ENCODE data around the gene C16orf95. TPM values are rescaled to one million over a fixed set of nuclear protein-coding genes. Genes with fewer than 3 reads are reported as not detected.
A peak's percentile ranks its signal among the peaks of the same experiment; 100 is the strongest.

C16orf95 gene
- total RNA-seq, 1 experiment from 2014 or later: 2.6 TPM

GRCh38 chr16:87336434-87337240 is 19.4 kb upstream of the C16orf95 start:
- in situ Hi-C loops (cut with HindIII; ENCODE audit: low pct_unique_long_range_greater_than_20kb, low sequenced_read_pairs): no loop called here

DNA sequence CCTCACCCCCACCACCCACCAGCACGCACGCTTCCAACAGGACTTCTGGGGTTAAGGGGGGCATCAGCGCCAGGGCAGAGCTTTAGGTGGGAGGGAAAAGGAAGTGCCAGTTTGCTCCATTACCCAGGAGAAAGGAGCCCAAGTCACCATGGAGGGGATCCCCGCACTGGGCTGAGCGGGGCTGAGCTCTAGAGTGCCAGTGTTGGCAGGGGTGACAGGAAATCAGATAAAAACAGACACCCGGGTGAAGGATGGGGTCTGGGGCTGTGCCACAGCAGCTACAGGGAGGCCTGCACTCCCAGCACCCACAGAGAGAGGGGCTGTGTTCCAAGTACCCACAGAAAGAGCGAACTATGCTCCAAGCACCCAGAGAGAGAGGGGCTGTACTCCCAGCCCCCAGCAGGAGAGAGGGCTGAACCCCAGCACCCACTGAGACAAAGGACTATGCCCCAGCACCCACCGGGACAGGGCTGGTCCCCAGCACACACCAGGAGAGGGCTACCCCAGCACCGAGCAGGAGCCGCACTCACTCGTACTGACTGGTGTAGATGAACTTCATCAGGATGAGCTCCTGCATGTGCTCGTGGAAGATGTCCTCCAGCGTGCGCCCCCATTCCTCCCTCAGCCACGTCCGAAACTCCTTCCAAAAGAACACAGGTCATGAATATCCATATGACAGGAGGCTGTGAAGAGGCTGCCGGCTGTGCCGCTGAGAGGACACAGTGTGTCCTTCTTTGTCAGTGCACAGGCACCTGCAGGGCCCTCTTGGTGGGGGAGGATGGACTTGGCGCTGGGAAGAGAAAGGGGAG is 18.6 kb upstream of the C16orf95 start:
- DNase-seq (ENCODE audit: low read depth, low spot score): no peak
- in situ Hi-C loops (cut with HindIII; ENCODE audit: low pct_unique_long_range_greater_than_20kb, low sequenced_read_pairs): no loop called here

More at GRCh38 chr16:87336434-87337240, 19.4 kb upstream of the C16orf95 start:
- DNase-seq (ENCODE audit: low read depth, low spot score): no peak

DNA sequence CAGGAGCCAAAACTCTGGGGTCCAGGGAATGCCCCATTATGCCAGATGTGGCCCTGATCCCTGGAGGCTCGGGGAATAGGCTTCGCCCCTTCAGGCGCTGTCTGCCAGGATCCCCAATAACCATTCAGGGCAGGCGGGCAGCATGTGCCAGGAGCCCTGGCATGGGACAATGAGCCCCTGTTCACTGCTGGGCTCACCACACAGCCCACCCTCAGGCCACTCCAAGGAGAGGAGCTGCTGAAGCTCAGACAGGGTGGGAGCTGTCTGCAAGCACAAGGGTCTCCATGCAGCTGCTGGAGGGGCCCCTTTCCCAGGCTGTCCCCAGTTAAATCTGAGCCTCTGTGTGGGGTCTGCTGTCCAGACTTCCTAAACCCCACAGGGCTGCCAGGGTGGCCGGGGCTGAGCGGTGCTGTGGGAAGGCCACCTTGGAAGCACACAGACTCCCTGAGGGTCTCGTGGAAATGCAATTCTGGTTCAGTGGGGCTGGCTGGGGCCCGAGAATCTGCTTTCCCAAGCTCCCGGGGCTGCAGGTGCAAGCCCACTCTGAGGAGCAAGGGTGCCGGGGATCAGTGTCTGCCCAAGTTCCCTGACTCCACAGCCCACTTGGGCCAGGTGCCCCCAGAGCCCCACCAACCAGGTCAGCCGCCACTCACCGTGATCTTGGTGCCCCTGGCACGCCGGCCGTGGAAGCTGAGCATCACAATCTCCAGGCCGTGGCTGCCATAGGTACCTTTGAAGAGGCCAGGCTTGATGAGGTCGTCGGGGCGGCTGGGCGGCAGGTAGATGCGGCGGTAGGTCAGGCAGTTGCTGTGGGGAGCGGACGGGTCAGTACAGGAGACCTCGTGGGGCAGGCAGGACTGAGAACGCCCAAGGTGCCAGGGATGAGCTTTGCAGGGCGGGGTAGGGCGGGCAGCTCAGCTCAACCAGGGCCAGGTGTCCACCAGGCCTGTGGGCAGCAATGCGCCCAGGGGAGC is 17.7 kb upstream of the C16orf95 start:
- DNase-seq (ENCODE audit: low read depth, low spot score): no peak
- in situ Hi-C loops (cut with HindIII; ENCODE audit: low pct_unique_long_range_greater_than_20kb, low sequenced_read_pairs): no loop called here

- DNase-seq (ENCODE audit: low read depth, low spot score): no peak
- in situ Hi-C loops (cut with HindIII; ENCODE audit: low pct_unique_long_range_greater_than_20kb, low sequenced_read_pairs): no loop called here
Measured at GRCh38 chr16:87333581-87334331, 16.6 kb upstream of the C16orf95 start.

DNA sequence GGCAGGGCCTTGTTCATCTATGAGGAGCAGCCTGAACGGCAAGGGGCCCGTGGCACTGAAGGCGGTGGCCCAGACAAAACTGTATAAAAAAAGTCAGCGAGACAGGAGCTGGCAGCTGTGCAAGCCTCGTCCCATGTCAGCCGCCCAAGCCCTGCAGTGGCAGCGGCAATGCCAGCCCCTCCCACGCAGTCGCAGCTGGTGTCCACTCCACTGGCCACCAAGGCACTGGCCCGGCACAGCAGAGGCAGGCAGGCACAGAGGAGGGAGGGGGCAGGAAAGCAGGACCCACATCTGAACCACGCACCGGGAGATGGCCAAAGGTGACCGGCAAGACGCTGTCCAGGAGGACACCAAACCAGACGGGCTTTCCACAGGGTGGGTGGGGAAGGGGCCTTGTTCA is 15.9 kb upstream of the C16orf95 start:
- no peak for DNase-seq (ENCODE audit: low read depth, low spot score)
- in situ Hi-C loops (cut with HindIII; ENCODE audit: low pct_unique_long_range_greater_than_20kb, low sequenced_read_pairs): no loop called here

GRCh38 chr16:87332150-87332549 is 15.0 kb upstream of the C16orf95 start:
- in situ Hi-C loops (cut with HindIII; ENCODE audit: low pct_unique_long_range_greater_than_20kb, low sequenced_read_pairs): no loop called here

GRCh38 chr16:87331241-87331801 is 14.1 kb upstream of the C16orf95 start:
- no peak for DNase-seq (ENCODE audit: low read depth, low spot score)
- in situ Hi-C loops (cut with HindIII; ENCODE audit: low pct_unique_long_range_greater_than_20kb, low sequenced_read_pairs): no loop called here

More at GRCh38 chr16:87332150-87332549, 15.0 kb upstream of the C16orf95 start:
- no peak for DNase-seq (ENCODE audit: low read depth, low spot score)

DNA sequence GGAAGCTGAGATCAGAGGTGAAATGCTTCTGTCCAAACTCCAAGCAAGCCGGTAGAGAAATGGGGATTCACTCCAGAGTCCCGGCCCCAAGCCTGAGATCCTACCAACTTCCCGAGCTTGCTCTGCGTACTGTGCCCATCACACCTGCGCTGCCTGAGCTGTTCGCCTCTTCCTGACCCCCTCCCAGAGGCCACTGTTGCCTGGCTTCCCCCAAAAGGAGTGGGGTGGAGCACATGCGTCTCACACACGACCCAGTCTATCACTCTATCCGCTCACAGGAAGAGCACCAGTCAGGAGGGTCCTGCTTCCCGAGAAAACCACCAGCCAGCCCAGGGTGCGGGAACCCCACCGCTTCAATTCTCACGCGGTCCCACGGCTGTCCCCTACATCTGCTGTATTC is 13.5 kb upstream of the C16orf95 start:
- DNase-seq (ENCODE audit: low read depth, low spot score): no peak
- in situ Hi-C loops (cut with HindIII; ENCODE audit: low pct_unique_long_range_greater_than_20kb, low sequenced_read_pairs): no loop called here

DNA sequence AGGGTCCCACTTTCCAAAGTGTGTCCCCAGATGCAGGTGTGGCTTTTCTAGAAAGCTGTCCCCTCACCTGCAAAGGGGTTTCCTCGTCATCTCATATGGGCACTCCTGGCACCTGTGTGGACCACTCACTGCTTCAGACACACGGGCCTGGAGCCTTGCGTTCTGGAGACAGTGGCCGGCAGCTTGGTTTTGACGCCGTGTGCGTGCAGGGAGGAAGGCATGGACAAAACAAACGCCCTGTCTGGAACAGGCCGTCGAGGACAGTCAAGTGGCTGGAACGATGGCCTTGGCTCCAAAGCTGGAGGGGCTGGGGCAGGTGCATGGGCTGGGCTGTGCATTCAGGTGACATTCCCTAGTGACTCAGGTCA is 13.0 kb upstream of the C16orf95 start:
- in situ Hi-C loops (cut with HindIII; ENCODE audit: low pct_unique_long_range_greater_than_20kb, low sequenced_read_pairs): no loop called here
- DNase-seq (ENCODE audit: low read depth, low spot score): no peak

- no peak for DNase-seq (ENCODE audit: low read depth, low spot score)
- in situ Hi-C loops (cut with HindIII; ENCODE audit: low pct_unique_long_range_greater_than_20kb, low sequenced_read_pairs): no loop called here
Measured at GRCh38 chr16:87329436-87330256, 12.5 kb upstream of the C16orf95 start.

GRCh38 chr16:87328846-87329245 is 11.7 kb upstream of the C16orf95 start:
- in situ Hi-C loops (cut with HindIII; ENCODE audit: low pct_unique_long_range_greater_than_20kb, low sequenced_read_pairs): no loop called here
- no peak for DNase-seq (ENCODE audit: low read depth, low spot score)

- no peak for DNase-seq (ENCODE audit: low read depth, low spot score)
- in situ Hi-C loops (cut with HindIII; ENCODE audit: low pct_unique_long_range_greater_than_20kb, low sequenced_read_pairs): no loop called here
Measured at GRCh38 chr16:87327798-87328495, 10.8 kb upstream of the C16orf95 start.

GRCh38 chr16:87326151-87326571 is 9.0 kb upstream of the C16orf95 start:
- in situ Hi-C loops (cut with HindIII; ENCODE audit: low pct_unique_long_range_greater_than_20kb, low sequenced_read_pairs): no loop called here
- DNase-seq (ENCODE audit: low read depth, low spot score): no peak

GRCh38 chr16:87325423-87325858 is 8.2 kb upstream of the C16orf95 start:
- in situ Hi-C loops (cut with HindIII; ENCODE audit: low pct_unique_long_range_greater_than_20kb, low sequenced_read_pairs): no loop called here
- DNase-seq (ENCODE audit: low read depth, low spot score): no peak

DNA sequence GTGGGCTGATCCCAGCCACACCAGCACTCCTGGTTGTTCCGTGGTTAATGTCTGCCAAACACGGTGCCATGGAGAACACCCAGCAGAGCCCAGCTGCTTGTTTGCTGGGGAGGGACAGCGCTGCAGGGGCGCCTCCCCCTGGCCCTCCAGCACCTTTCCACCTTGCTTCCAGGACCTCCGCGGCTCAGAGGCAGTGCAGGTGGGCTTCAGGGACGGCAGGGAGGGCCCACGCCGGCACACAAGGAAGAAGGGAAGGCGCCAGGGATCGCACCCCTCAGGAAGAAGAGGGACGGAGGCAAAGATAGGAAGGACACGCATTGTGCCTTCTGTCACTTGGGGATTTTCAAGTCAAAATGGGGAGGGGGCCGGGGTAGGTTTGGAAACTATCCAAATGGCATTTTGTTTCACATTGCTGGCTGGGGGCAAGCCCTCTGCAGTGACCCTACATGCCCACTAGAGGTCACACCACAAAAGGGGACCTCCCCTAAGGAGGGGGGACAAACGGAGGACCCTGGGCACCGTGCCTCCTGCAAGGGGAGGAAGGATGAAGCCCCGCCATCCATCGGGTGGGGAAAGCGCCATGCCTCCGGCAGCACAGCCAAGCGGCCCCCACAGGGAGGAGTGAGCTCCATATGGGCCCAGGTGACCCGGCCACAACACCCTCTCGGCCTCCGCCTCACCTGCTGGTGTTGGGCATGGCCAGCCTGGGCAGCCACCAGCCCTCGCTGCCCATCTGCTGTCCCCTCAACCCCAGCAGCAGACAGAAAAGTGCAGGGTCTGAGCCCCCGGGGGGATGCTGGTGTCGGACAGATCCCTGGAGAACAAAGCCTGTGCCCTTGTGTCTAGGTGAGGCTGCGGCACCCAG is 7.5 kb upstream of the C16orf95 start:
- in situ Hi-C loops (cut with HindIII; ENCODE audit: low pct_unique_long_range_greater_than_20kb, low sequenced_read_pairs): no loop called here
- peak; percentile 33 for DNase-seq (ENCODE audit: low read depth, low spot score)
